HepG2 (cell line): ENCODE results near the gene SPAG9. TPM values are rescaled to one million over a fixed set of nuclear protein-coding genes. Genes with fewer than 3 reads are reported as not detected.

Experiments used
- ATAC-seq: fragments of 200-7000 bp; cut with Tn5 transposase; 3 replicates; pipeline ENCODE4 v1.9.1; 2020; ENCODE audit warnings: mild to moderate bottlenecking, moderate library complexity
- BruUV-seq: library from RNA; stranded (reverse); fragments of 400-500 nt; replicated peaks from 2 replicates; lab custom pipeline; 2021; lab: Mats Ljungman, UMichigan
- CTCF ChIA-PET: fragments of 300-600 bp; formaldehyde crosslinking; extraction: SDS; loops from one replicate; lab custom pipeline; 2021; ENCODE audit warnings: low total read pairs, inconsistent platforms, low intra/inter-chr PET ratio; lab: Yijun Ruan, JAX
- POLR2A ChIA-PET: fragments of 350-600 bp; sonication (Branson Sonifier 250); formaldehyde crosslinking; loops from one replicate; lab custom pipeline; 2020; ENCODE audit warnings: antibody characterized with exemption, inconsistent platforms; lab: Yijun Ruan, JAX
- DNase-seq: peaks from one replicate; pipeline ENCODE4 v3.0.0-alpha.2; 2015; ENCODE audit warnings: low spot score
- FAIRE-seq: peaks from 3 replicates; lab custom pipeline; 2011; peaks lifted over from hg19 to GRCh38; lab: Jason Lieb, UNC
- H2AFZ ChIP-seq: one replicate; pipeline ENCODE4 v1.6.1; 2011; ENCODE audit warnings: low read length, inconsistent platforms
- H3K27ac ChIP-seq: fragments of 300-600 bp; 3 replicates; pipeline ENCODE4 v1.8.0; 2011; ENCODE audit warnings: mixed run types, mild to moderate bottlenecking, mixed read lengths, low read length, inconsistent platforms; ENCODE audit not compliant: insufficient read depth; ENCODE audit errors: extremely low read length
- H3K27me3 ChIP-seq, 2 experiments: fragments of 200-600 bp in 1 of 2; 2 replicates in 1 of 2; 3 replicates in 1 of 2; pipeline versions ENCODE4 v1.6.0 to v1.8.0; 2011; ENCODE audit warnings: low read length in 2 of 2, mild to moderate bottlenecking in 2 of 2, moderate library complexity in 2 of 2, inconsistent platforms in 1 of 2; ENCODE audit not compliant: insufficient read depth in 2 of 2, control insufficient read depth in 1 of 2
- H3K36me3 ChIP-seq, 2 experiments: fragments of 200-600 bp in 1 of 2; replicated peaks in 1 of 2; 2 replicates in 1 of 2; 3 replicates in 1 of 2; pipeline versions ENCODE4 v1.5.1 to v1.8.0; 2011; ENCODE audit warnings: low read length in 2 of 2, inconsistent platforms in 1 of 2; ENCODE audit not compliant: insufficient read depth in 2 of 2, control insufficient read depth in 1 of 2
- H3K4me1 ChIP-seq: 2 replicates; pipeline ENCODE4 v1.5.1; 2012; ENCODE audit warnings: low read length, inconsistent platforms; ENCODE audit not compliant: insufficient read depth
- H3K4me2 ChIP-seq: 2 replicates; pipeline ENCODE4 v1.6.0; 2011; ENCODE audit warnings: low read depth, low read length, inconsistent platforms
- H3K4me3 ChIP-seq, 3 experiments: fragments of 200-600 bp in 1 of 3; sonication (generic), shearing (Covaris generic) in 1 of 3; replicated peaks in 1 of 3; 2 replicates each; pipeline ENCODE4 v1.5.1; 2011 to 2016; ENCODE audit warnings: low read length in 3 of 3, inconsistent platforms in 2 of 3, low read depth in 2 of 3, mild to moderate bottlenecking in 2 of 3, control low read depth in 1 of 3, mixed read lengths in 1 of 3; ENCODE audit not compliant: insufficient read depth in 1 of 3
- H3K79me2 ChIP-seq: one replicate; pipeline ENCODE4 v1.6.1; 2011; ENCODE audit warnings: low read length, inconsistent platforms; ENCODE audit not compliant: insufficient read depth
- H3K9ac ChIP-seq: 2 replicates; pipeline ENCODE4 v1.6.0; 2011; ENCODE audit warnings: mild to moderate bottlenecking, low read depth, low read length, inconsistent platforms; ENCODE audit not compliant: insufficient read depth
- H3K9me3 ChIP-seq: 2 replicates; pipeline ENCODE4 v1.5.1; 2012; ENCODE audit warnings: mild to moderate bottlenecking, low read length
- H4K20me1 ChIP-seq: 2 replicates; pipeline ENCODE4 v1.6.0; 2011; ENCODE audit warnings: inconsistent platforms, mild to moderate bottlenecking, low read length, moderate library complexity; ENCODE audit not compliant: insufficient read depth
- GABPA ChIP-seq, 2 experiments: IDR thresholded peaks; 2 replicates each; pipeline ENCODE4 v1.6.1; 2011 to 2016; ENCODE audit warnings: low read depth in 2 of 2, low read length in 1 of 2, missing biosample characterization in 1 of 2, missing genetic modification characterization in 1 of 2
- KAT2B ChIP-seq: fragments of 150-350 bp; IDR thresholded peaks from 2 replicates; pipeline ENCODE4 v1.6.1; 2014; ENCODE audit warnings: low read depth, low read length, borderline replicate concordance
- MEIS1 ChIP-seq: sonication (generic); formaldehyde crosslinking; IDR thresholded peaks from 2 replicates; pipeline ENCODE4 v1.9.0; 2021; ENCODE audit warnings: mild to moderate bottlenecking, missing genetic modification reagents, moderate library complexity, borderline replicate concordance
- SPEN ChIP-seq: sonication (generic); formaldehyde crosslinking; IDR thresholded peaks from 2 replicates; pipeline ENCODE4 v1.5.1; 2020; ENCODE audit warnings: low read depth, mild to moderate bottlenecking, missing genetic modification reagents
- TBL1XR1 ChIP-seq: fragments of 150-350 bp; IDR thresholded peaks from 2 replicates; pipeline ENCODE4 v1.6.1; 2014; ENCODE audit warnings: borderline replicate concordance, low read length; ENCODE audit not compliant: partially characterized antibody
- ZFP62 ChIP-seq: sonication (generic); formaldehyde crosslinking; IDR thresholded peaks from 2 replicates; pipeline ENCODE4 v1.4.0; 2020; ENCODE audit warnings: missing genetic modification reagents
- ZHX2 ChIP-seq, 2 experiments: sonication (generic) in 1 of 2; formaldehyde crosslinking in 1 of 2; IDR thresholded peaks; 2 replicates each; pipeline versions ENCODE4 v1.6.1 to v1.9.0; 2014 to 2022; ENCODE audit warnings: antibody characterized with exemption in 1 of 2, borderline replicate concordance in 1 of 2, inconsistent platforms in 1 of 2, low read depth in 1 of 2, missing genetic modification reagents in 1 of 2
- ZMAT5 ChIP-seq: sonication (generic); formaldehyde crosslinking; IDR thresholded peaks from 2 replicates; pipeline ENCODE4 v1.5.0; 2020; ENCODE audit warnings: mild to moderate bottlenecking, low read depth, missing genetic modification reagents, borderline replicate concordance
- ZNF496 ChIP-seq: sonication (generic); formaldehyde crosslinking; IDR thresholded peaks from 2 replicates; pipeline ENCODE4 v1.8.1; 2023; ENCODE audit warnings: mild to moderate bottlenecking, moderate library complexity, missing genetic modification reagents; ENCODE audit not compliant: insufficient replicate concordance
- ZNF629 ChIP-seq: sonication (generic); formaldehyde crosslinking; conservative IDR thresholded peaks from 2 replicates; pipeline ENCODE4 v1.5.0; 2020; ENCODE audit warnings: missing genetic modification reagents
- ZNF792 ChIP-seq: IDR thresholded peaks from 2 replicates; pipeline ENCODE4 v1.6.1; 2016
- WGBS: methylation state at CpG from one replicate; pipeline ENCODE4 v1.1.6; 2017; ENCODE audit warnings: low lambda C conversion rate; 5-methylcytosine and 5-hydroxymethylcytosine counted together
- in situ Hi-C: cut with HindIII; loops from 2 replicates; pipeline ENCODE4 v1.10.0; 2017; ENCODE audit warnings: low pct_unique_long_range_greater_than_20kb; ENCODE audit not compliant: extremely low pct_ligation_motif_present
- intact Hi-C: fragments of 100-400 bp; cut with micrococcal nuclease; formaldehyde crosslinking; loops from one replicate; pipeline ENCODE4 v1.10.0; 2022; ENCODE audit not compliant: unreplicated experiment
- polyA plus RNA-seq, 8 experiments: library from polyadenylated mRNA; depleted of rRNA in 3 of 8; stranded (reverse) in 7 of 8; unstranded in 1 of 8; fragments of >200 nt; fragmentation: Illumina TruSeq in 4 of 8; extraction: Trizol in 4 of 8; gene quantifications; 2 replicates each; pipeline versions ENCODE4 v1.2.1 to v1.2.3, GENCODE V29; 2011 to 2016; ENCODE audit warnings: low read depth in 4 of 8, missing spikeins in 1 of 8, mixed read lengths in 1 of 8; ENCODE audit not compliant: insufficient read depth in 1 of 8
- total RNA-seq, 5 experiments: library from RNA; depleted of rRNA; stranded (reverse); fragments of >200 nt; fragmentation: Illumina TruSeq; extraction: Trizol; gene quantifications; 2 replicates each; pipeline ENCODE4 v1.2.3, GENCODE V29; 2016; ENCODE audit warnings: low read depth in 1 of 5

The SPAG9 gene
- total and polyA plus RNA-seq, 2 of the 13 experiments (the other 11 are each of a cell fraction or from before 2014, with no cell fraction given) = 43.2 to 78.6 TPM

GRCh38 chr17:50986989-50987660, 133.5 kb downstream of the SPAG9 start:
- FAIRE-seq = no peak
- CTCF ChIA-PET = no interaction called here
- no peak overlapping the region for H2AFZ ChIP-seq
- H3K4me2 ChIP-seq = no peak overlapping the region
- DNase-seq = no peak
- no peak for ATAC-seq
- POLR2A ChIA-PET = no interaction called here
- H3K27ac ChIP-seq = no peak overlapping the region
- no TSS peak for BruUV-seq
- no peaks in the 10 kb centered on the region for H3K27me3 ChIP-seq
- TF ChIP-seq ZNF496 (no peak), MEIS1 (no peak), TBL1XR1 (no peak)
- peaks cover 13% of the 10 kb centered on the region for H3K4me1 ChIP-seq
- no peaks in the 10 kb centered on the region for H4K20me1 ChIP-seq
- no peak overlapping the region for H3K9ac ChIP-seq
- WGBS = 98% methylated on average over 1 of the region's 1 CpG
- H3K36me3 ChIP-seq = peaks cover 12 to 55% of the 10 kb centered on the region in 2 experiments
- in situ Hi-C loops (no loop called here), intact Hi-C loops (no loop called here)
- H3K4me3 ChIP-seq = no peak overlapping the region
- H3K9me3 ChIP-seq = no peaks in the 10 kb centered on the region
- H3K79me2 ChIP-seq = no peaks in the 10 kb centered on the region

- BruUV-seq = no TSS peak
- ATAC-seq (no peak), DNase-seq (no peak), FAIRE-seq (no peak)
- H4K20me1 ChIP-seq = no peaks in the 10 kb centered on the region
- CTCF ChIA-PET = no interaction called here
- intact Hi-C loops = no loop called here
- TF ChIP-seq KAT2B (no peak), ZMAT5 (CRISPR knock-in tag) (no peak), ZHX2 (IDR thresholded peaks at IDR 0.05; ENCODE audit: low read depth) (no peak), ZHX2 (CRISPR knock-in tag; IDR thresholded peaks at IDR 0.05; ENCODE audit: borderline replicate concordance) (no peak), SPEN (no peak), ZNF792 (CRISPR knock-in tag) (no peak), GABPA (IDR thresholded peaks at IDR 0.05; ENCODE audit: low read depth, low read length) (no peak), GABPA (CRISPR knock-in tag; IDR thresholded peaks at IDR 0.05; ENCODE audit: low read depth) (no peak), ZNF629 (no peak), ZFP62 (CRISPR knock-in tag) (no peak)
- TF ChIP-seq, all 625 proteins: peak for 0
- H3K9ac ChIP-seq = no peak overlapping the region
- POLR2A ChIA-PET = no interaction called here
- in situ Hi-C loops = no loop called here
- peaks cover 2 to 27% of the 10 kb centered on the region in 2 experiments; a peak in 4 of 5 replicates for H3K36me3 ChIP-seq
- H3K27me3 ChIP-seq = no peaks in the 10 kb centered on the region
- H3K27ac ChIP-seq = no peak overlapping the region
- peaks cover 42% of the 10 kb centered on the region for H3K4me1 ChIP-seq
- no peak overlapping the region for H3K4me3 ChIP-seq
- H3K9me3 ChIP-seq = no peaks in the 10 kb centered on the region
- no peak overlapping the region for H2AFZ ChIP-seq
- H3K79me2 ChIP-seq = no peaks in the 10 kb centered on the region
- no peak overlapping the region for H3K4me2 ChIP-seq
Observed at GRCh38 chr17:50981279-50981678, 139.4 kb downstream of the SPAG9 start.
